ENCODE measurements around the gene ACE.

ACE gene

DNA sequence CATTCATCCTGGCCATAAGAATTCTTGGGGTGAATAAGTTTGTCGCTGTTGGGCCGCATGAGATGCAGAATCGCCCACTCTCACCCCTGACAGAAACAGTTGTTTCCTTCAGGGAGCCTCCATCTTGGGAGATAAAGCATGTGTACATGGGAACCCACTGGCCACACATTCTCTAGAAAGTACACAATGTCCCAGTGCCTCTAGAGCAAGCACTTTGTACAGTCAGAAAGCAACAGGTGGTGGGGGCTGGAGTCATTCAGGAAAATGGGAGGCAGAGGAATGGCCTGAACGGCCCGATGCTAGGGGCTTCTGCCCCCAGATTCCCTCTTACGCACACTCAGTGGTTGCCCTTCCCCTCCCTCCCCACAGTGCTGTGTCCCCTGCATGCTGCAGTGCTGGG is 16.1 kb downstream of the ACE start:
- no peak for DNase-seq

DNA sequence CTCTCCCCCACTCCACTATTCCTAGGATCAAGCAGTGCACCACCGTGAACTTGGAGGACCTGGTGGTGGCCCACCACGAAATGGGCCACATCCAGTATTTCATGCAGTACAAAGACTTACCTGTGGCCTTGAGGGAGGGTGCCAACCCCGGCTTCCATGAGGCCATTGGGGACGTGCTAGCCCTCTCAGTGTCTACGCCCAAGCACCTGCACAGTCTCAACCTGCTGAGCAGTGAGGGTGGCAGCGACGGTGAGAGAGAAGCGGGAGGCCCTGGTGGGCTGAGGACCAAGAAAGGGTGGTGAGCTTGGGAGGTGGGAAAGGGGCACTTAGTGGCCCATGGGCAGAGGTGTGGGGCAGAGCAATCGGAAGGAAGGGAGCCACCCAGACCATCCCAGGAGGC is 16.6 kb downstream of the ACE start:
- DNase-seq = no peak

DNA sequence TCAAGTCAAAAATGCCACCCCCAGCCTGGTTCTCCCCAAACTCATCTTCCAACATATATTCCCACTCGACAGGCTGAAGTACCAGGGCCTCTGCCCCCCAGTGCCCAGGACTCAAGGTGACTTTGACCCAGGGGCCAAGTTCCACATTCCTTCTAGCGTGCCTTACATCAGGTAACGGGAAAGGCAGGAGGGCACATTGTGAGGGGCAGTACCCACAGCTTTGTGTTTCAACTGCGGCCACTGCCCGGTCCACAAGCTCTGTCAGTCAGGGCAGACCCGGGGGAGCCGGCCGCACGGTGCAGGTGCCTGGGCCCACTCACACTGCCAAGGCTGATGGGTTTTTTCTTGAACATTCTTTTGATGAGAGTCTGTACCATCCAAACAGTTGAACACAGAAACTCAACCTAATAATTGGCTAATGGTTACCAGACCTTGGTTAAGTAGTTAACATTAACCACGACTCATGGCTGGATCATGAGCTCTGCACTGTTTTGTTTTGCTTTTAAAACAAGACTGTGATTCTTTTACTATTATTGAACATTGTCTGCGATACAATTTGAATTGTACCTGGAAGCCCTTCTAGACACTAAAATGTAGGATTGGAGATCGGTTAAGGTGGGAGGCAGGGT is 17.6 kb downstream of the ACE start:
- no peak for DNase-seq

DNA sequence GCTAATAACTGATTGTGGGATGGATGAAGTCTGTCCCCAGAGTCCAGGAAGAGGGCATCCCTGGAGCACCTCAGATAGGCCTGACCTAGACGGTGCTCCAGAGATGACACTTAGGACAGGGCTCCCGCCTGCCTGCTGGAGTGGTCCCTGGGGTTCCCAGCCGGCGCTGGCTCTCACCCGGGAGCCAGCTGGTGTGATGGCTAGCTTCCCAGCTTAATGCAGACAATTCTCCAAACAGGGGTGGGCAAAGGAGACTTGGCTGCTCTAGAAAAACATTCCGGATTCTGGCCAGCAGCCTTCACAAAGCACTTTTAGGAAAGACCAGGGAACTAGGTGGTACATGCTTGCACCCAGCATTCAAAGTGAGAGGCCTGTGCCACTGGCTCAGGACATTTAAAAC is 18.6 kb downstream of the ACE start:
- DNase-seq = no peak

DNA sequence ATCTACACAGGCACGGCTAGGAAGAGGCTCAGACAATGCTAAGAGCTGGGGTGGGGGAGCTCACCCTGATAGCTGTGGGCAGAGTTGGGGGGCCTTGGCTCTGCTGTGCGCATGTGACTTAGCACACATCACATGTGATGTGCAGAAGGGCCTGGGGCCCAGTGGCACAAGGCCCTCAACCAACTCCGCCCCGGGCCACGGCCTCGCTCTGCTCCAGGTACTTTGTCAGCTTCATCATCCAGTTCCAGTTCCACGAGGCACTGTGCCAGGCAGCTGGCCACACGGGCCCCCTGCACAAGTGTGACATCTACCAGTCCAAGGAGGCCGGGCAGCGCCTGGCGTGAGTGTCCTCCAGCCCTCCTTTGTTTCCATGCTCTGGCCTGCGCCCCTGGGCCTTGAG is 19.3 kb downstream of the ACE start:
- DNase-seq = no peak

DNA sequence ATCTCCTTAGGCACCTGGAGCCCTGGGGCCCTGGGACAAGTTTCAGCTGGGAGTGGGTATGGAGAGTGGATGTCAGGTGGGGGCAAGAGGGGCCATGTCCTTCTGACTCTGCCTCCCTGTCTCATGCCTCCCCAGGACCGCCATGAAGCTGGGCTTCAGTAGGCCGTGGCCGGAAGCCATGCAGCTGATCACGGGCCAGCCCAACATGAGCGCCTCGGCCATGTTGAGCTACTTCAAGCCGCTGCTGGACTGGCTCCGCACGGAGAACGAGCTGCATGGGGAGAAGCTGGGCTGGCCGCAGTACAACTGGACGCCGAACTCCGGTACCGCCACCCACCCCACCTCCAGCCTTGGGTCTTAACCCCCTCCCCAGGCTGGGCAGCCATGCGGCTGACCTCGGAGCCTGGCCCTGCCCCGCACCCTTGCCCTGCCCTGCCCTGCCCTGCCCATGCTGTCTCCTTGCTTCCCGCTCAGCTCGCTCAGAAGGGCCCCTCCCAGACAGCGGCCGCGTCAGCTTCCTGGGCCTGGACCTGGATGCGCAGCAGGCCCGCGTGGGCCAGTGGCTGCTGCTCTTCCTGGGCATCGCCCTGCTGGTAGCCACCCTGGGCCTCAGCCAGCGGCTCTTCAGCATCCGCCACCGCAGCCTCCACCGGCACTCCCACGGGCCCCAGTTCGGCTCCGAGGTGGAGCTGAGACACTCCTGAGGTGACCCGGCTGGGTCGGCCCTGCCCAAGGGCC is 20.0 kb downstream of the ACE start:
- DNase-seq = no peak

DNA sequence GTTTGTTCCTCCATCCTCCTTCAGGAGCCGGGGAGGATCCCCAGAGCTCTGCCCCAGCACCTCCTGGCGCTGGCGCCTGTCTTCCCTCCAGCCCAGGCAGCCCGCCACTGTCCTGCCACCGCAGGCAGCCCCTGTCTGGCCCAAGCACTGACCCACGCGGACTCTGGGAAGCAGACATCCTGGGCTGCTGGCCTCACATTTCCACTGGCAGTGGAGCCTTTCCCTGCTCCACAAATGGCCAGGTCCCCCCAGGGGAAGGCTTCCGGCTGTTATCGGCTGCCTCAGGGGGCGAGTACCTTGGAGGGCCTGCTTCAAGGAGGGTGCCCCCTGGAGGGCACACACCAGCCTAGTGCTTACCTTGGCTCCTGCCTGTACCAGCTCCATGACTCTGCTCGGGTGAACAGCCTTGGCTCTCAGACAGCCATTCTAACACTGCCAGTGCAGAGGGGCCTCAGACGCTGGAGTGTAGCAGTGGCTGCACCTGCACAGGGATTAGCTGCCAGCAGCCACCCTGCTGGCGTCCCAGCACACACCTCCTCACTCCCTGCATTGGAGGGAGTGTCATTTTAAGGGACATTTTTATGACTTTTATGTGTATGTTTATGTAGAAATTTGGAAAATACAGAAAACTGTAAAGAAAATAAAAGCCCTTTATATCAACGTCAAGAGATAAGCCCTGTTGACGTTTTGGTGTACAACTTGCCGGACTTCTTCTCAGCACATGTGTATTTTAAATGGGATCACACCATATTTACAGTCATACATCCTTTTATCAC is 21.0 kb downstream of the ACE start:
- peak in 1 of 2 donors; percentile 25 for DNase-seq

DNA sequence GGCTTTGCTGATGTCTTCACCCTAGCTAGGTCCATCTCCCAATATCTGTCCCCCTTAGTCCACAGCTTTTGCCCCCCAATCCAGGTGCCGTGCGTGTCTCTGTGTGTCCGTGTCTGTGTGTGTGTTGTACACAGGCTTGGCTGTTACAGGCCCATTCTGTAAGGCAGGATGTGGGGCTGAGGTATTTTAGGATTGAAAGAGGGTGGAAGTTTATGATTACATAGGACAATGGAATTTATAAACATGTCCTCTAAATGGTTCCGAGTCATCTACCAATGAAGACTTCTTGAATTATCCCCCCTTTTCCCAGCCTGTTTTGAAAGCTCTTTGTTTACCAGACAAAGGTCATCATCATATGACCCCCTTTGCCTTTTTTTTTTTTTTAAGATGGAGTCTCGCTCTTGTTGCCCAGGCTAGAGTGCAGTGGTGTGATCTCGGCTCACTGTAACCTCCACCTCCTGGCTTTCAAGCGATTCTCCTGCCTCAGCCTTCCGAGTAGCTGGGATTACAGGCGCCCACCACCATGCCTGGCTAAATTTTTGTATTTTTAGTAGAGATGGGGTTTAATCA is 21.9 kb downstream of the ACE start:
- no peak for DNase-seq

DNA sequence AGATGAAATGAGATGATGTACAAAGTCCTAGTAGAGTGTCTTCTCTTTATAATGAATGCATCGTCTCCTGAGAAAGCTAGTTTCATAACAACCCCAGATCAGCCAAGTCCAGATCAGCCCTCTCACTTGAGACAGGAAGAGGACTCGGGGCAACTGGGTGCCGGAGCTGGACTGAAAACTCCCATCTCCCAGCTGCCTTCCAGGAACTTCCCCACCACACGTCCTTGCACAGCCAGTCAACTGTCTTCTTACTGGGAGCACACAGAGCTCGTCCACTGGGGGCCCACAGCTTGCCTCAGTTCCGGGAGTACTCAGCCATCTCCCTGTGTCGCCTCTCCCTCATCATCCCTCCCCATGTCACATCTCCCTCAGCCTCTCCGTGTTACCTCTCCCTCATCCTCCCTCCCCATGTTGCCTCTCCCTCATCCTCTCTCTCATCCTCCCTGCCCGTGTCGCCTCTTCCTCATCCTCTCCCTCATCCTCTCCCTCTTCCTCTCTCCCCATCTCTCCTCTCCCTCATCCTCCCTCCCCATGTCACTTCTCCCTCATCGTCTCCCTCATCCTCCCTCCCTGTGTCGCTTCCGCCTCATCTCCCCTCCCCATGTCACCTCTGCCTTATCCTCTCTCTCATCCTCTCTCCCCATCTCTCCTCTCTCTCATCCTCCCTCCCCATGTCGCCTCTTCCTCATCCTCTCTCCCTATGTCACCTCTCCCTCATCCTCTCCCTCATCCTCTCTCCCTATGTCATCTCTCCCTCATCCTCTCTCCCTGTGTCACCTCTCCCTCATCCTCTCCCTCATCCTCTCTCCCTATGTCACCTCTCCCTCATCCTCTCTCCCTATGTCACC is 23.9 kb downstream of the ACE start:
- no peak for DNase-seq

DNA sequence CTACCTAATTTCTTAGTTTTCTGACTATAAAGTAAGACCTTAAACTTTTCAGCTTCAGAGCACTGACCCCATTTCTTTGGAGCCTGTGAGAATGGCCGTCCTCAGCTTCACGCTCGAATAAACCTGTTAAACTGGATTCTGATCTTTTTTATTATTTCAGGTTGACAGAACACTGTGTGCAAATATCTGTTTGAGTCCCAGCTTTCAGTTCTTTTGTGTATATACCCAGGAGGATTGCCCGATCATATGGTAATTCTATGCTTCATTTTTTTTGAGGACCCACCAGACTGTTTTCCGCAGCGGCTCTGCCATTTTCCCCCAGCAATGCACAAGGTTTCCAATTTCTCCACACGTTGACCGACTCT is 26.5 kb downstream of the ACE start:
- DNase-seq = no peak

DNA sequence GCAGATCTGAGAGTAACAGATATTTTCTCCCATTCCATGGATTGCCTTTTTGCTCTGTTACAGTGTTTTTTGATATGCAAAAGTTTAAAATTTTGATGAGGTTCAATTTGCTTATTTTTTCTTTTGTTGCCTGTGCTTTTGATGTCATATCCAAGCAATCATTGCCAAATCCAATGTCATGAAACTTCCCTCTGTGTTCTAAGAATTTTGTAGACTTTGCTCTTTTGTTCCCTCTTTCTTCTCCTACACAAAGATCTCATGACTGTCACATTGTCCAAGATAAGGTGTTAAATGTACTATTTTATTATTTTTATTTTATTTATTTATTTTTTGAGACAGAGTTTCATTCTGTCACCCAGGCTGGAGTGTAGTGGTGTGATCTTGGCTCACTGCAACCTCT is 27.4 kb downstream of the ACE start:
- no peak for DNase-seq

DNA sequence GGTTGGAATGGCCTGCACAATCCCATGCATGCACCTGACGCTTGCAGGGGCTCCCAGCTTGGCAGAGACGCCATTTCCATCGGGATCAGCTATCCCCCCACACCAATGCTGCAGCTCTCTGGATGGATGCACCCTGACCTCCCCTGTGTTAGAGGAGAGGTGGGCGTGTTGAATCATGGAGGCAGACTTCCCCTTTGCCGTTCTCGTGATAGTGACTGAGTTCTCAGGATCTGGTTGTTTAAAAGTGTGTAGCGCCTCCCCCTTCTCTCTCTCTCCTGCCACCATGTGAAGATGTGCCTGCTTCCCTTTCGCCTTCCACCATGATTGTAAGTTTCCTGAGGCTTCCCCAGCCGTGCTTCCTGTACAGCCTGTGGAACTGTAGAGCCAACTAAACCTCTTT is 28.5 kb downstream of the ACE start:
- no peak for DNase-seq

DNA sequence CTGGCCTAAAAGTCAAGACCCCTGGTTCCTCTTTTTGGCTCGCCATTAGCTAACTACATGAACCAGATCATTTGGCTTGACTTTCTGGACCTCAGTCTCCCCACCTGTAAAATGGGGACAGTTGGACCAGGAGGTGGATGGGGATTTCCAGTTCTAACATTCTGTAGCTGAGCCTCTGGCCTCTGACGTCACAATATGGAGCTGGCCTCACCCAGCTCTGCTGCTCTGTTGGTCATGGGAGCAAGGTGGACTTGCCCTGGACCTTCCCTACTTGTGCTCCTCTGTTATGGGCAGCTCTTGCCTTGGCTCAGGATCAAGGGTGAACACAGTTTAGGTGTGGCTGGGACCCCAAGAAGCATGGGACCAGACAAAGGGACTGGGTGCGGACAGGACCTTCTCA is 29.8 kb downstream of the ACE start:
- DNase-seq = no peak

DNA sequence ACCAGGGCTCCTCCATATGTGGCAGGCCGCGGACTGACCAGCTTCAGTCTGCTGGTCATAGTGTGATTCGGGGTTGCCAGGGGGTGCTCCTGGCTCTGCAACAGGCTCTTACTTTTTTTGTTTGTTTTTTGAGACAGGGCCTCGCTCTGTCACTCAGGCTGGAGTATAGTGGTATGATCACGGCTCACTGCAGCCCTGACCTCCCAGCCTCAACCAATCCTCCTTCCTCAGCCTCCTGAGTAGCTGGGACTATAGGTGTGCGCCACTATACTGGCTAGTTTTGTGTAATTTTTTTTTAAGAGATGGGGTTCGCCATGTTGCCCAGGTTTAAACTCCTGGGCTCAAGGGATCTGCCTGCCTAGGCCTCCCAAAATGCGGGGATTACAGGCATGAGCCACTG is 34.5 kb downstream of the ACE start:
- no peak for DNase-seq

DNA sequence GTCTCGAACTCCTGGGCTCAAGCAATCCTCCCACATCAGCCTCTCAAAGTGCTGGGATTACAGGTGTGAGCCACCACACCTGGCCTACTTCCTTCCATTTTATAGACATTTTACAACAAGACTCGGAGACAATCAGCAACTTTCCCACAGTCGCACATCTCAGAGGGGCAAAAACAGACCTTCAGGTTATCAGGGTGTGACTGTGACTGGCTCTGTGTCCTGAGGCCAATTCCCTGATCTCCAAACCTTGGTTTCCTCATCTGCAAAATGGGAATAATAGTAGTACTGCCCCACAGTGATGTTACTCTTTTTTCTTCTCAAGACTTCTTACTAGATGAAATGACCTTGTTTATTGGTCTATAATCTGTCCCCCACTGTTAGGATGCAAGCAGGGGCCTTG is 35.5 kb downstream of the ACE start:
- no peak for DNase-seq

DNA sequence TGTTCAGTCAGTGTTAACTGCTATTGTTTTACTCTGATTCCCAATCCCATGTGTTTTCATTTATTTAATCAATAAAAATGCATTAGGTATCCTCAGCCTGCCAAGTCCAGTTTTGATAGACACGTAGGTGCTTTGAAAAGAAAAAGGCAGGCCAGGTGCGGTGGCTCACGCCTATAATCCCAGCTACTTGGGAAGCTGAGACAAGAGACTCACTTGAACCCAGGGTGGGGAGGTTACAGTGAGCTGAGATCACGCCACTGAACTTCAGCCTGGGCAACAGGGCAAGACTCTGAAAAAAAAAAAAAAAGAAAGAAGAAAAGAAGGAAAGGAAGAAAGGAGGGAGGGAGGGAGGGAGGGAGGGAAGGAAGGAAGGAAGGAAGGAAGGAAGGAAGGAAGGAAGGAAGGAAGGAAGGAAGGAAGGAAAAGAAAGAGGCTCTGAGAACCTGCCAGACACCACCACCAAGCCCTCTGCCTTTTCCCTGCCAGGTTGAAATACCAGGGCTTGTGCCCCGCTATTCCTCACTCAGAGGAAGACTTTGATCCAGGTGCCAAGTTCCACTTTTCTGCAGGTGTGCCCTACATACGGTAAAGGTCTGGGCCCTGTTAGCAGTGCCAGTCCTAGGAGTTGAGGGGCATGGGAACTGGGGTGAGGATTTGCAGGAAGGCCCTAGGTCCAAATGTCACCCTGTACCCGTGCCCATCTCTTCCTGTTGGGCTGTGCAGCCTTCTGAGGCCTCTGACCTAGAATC is 36.2 kb downstream of the ACE start:
- no peak for DNase-seq

DNA sequence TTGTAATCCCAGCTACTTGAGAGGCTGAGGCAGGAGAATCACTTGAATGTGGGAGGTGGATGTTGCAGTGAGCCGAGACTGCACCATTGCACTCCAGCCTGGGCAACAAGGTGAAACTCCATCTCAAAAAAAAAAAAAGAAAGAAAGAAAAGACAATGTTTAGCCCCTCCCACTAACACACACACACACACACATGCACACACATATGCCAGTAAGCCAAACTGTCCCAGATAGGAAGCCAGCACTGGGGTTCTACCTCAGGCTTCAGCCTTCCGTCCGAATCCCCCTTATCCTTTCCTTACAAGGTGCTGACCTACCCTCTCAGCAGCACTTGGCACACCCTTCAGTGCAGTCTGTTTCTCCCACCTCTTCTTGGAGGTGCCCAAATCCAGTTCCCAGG is 37.6 kb downstream of the ACE start:
- no peak for DNase-seq

DNA sequence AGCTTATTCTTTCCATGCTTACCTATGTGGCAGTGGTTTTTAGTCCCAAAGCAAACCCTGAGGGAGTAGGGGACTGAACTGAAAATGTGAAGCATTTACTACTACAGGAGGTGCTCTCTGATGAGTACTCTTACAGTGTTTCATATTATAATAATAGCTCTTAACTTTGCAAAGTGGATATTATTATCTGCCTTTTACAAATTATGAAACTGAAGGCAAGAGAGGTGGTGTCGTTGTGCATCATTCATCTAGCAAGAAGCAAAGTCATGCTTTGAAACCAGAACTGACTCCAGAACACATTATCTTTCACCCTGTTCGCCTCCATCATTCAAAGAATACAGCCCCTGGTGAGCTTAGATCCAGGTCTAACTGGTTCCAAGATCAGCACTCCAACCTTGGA is 38.1 kb downstream of the ACE start:
- no peak for DNase-seq

DNA sequence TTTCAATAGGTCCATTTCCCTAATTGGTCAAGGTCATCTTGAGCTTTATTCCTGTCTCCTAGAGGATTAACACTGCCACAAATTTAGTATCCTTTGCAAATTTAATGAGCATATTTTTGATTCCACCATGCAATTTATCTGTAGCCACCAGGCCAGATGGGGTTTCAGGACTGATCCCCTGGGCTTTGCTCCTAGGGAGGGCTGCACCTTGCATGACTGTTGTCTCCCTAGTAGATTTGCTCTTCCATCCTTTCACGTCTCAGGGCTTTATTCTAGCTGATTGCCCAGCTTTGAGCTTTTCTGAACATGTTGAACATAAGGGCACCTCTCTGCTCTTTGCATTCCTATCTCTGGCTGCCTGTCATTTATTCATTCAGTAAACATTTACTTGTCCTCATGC is 38.6 kb downstream of the ACE start:
- no peak for DNase-seq

DNA sequence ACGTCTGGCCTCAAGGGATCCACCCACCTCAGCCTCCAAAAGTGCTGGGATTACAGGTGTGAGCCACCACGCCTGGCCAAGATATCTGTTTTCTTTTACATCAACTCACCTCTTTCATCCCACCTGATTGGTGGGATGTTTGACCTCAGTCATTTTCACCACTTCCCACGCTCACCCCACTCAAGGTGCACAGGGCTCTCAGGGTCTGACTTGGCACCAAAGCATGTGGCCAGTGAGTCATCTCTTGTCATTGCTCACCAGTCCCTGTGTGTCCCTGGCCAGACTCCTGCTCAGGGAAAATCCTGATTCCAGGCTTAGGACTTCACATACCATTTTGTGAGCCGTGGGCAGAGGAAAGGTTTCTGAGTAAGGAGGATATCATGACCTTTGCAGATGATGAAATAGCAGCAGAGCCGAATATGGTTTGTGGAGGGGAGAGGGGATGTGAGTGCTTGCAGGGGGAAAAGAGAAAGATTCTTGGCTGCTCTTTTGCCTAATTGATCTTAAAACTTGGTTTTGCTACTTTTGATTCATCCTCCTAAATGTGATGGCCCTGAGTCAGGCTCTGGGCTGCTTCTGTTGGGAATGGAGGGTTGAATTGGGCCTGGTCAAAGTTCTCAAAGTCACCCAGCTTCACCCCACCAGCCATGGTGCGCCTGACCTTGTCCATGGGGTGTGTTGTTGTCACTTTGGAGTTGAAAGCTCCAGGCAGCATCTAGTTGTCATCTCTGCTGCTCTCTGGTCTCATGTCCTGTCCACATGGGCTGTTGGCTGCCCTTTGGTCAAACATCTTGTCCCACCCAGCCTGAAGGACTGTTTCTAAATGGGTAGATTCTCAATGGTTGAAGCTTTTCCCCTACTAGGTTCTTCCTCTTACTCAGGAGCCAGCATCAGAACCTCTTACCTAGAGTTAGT is 40.3 kb downstream of the ACE start:
- DNase-seq = peak; percentile 35
